Thymus (tissue), 11 donors: ENCODE data around the gene LAMA3. TPM values are rescaled to one million over a fixed set of nuclear protein-coding genes. Genes with fewer than 3 reads are reported as not detected.

ENCODE experiments used
- DNase-seq, 9 donors: peaks; one replicate each; pipeline ENCODE4 v3.0.0-alpha.2; 2013; ENCODE audit warnings: low spot score in 9 of 9, low read depth in 6 of 9, missing footprints in 1 of 9
- H3K27ac ChIP-seq, 2 donors: one replicate each; pipeline ENCODE4 v1.5.1; 2013; ENCODE audit warnings: control low read depth in 1 of 2, low read depth in 1 of 2, low read length in 1 of 2, mild to moderate bottlenecking in 1 of 2, moderate library complexity in 1 of 2
- H3K27me3 ChIP-seq, 2 donors: one replicate each; pipeline ENCODE4 v1.5.1; 2013; ENCODE audit warnings: low read length in 1 of 2; ENCODE audit not compliant: control insufficient read depth in 2 of 2, insufficient read depth in 1 of 2
- H3K36me3 ChIP-seq, 2 donors: one replicate each; pipeline ENCODE4 v1.5.1; 2013; ENCODE audit warnings: low read length in 1 of 2, mild to moderate bottlenecking in 1 of 2, moderate library complexity in 1 of 2; ENCODE audit not compliant: control insufficient read depth in 2 of 2, insufficient read depth in 2 of 2
- H3K4me1 ChIP-seq, 2 donors: one replicate each; pipeline ENCODE4 v1.5.1; 2013; ENCODE audit warnings: low read length in 2 of 2; ENCODE audit not compliant: control insufficient read depth in 2 of 2, insufficient read depth in 2 of 2
- H3K4me3 ChIP-seq, 2 donors: one replicate each; pipeline ENCODE4 v1.5.1; 2013; ENCODE audit warnings: low read length in 2 of 2, control low read depth in 1 of 2, mild to moderate bottlenecking in 1 of 2
- H3K9me3 ChIP-seq, 2 donors: one replicate each; pipeline ENCODE4 v1.5.1; 2013; ENCODE audit warnings: low read length in 1 of 2, mild to moderate bottlenecking in 1 of 2; ENCODE audit not compliant: control insufficient read depth in 2 of 2, insufficient read depth in 1 of 2
- WGBS: extraction: QIAGEN DNeasy Blood & Tissue Kit; methylation state at CpG from one replicate; pipeline ENCODE4 v1.1.7; 2013; 5-methylcytosine and 5-hydroxymethylcytosine counted together
- polyA plus RNA-seq: library from polyadenylated mRNA; stranded (reverse); fragments of 200-250 nt; gene quantifications from one replicate; pipeline ENCODE4 v1.2.3, GENCODE V29; 2013
- total RNA-seq: library from RNA; stranded (reverse); fragments of 120-200 nt; gene quantifications from one replicate; pipeline ENCODE4 v1.2.4, GENCODE V29; 2013
- donor health status: healthy.

Gene LAMA3
- total and polyA plus RNA-seq, 2 donors = 8.9 to 50.1 TPM

GRCh38 chr18:23963443-23964165, 274.4 kb downstream of the LAMA3 start:
- Histone ChIP-seq H3K4me1 (peaks cover 3 to 19% of the 10 kb centered on the region in 2 donors), H3K27me3 (no peaks in the 10 kb centered on the region), H3K27ac (no peak overlapping the region), H3K4me3 (no peak overlapping the region), H3K9me3 (no peaks in the 10 kb centered on the region), H3K36me3 (no peaks in the 10 kb centered on the region)
- no peak for DNase-seq
- WGBS = 94% methylated on average over 3 of the region's 3 CpGs

GRCh38 chr18:23964282-23965238, 275.3 kb downstream of the LAMA3 start:
- Histone ChIP-seq H3K4me3 (no peak overlapping the region), H3K27me3 (no peaks in the 10 kb centered on the region), H3K36me3 (no peaks in the 10 kb centered on the region), H3K27ac (no peak overlapping the region), H3K9me3 (no peaks in the 10 kb centered on the region), H3K4me1 (peaks cover 3 to 20% of the 10 kb centered on the region in 2 donors)
- no peak for DNase-seq
- WGBS = 94% methylated on average over 11 of the region's 11 CpGs

- peaks cover 0 to 4% of the 10 kb centered on the region in 2 donors for H3K9me3 ChIP-seq
- no peak overlapping the region for H3K4me3 ChIP-seq
- no peak overlapping the region for H3K27ac ChIP-seq
- H3K36me3 ChIP-seq = no peaks in the 10 kb centered on the region
- H3K4me1 ChIP-seq = peaks cover 10 to 35% of the 10 kb centered on the region in 2 donors
- WGBS = 93% methylated on average over 8 of the region's 8 CpGs
- no peak for DNase-seq
- no peaks in the 10 kb centered on the region for H3K27me3 ChIP-seq
These were observed 277.7 kb downstream of the LAMA3 start for GRCh38 chr18:23966909-23967308.

GRCh38 chr18:23967321-23968089, 278.3 kb downstream of the LAMA3 start:
- 47% methylated on average over 9 of the region's 9 CpGs for WGBS
- DNase-seq = peak in 1 of 9 donors; percentile 30
- H3K4me1 ChIP-seq = peaks cover 10 to 35% of the 10 kb centered on the region in 2 donors
- no peaks in the 10 kb centered on the region for H3K36me3 ChIP-seq
- no peaks in the 10 kb centered on the region for H3K27me3 ChIP-seq
- peaks cover 0 to 4% of the 10 kb centered on the region in 2 donors for H3K9me3 ChIP-seq
- H3K4me3 ChIP-seq = no peak overlapping the region
- no peak overlapping the region for H3K27ac ChIP-seq

- no peak overlapping the region for H3K27ac ChIP-seq
- no peaks in the 10 kb centered on the region for H3K36me3 ChIP-seq
- no peak for DNase-seq
- H3K4me1 ChIP-seq = peaks cover 10 to 35% of the 10 kb centered on the region in 2 donors
- WGBS = 98% methylated on average over 4 of the region's 4 CpGs
- peaks cover 0 to 4% of the 10 kb centered on the region in 2 donors for H3K9me3 ChIP-seq
- no peaks in the 10 kb centered on the region for H3K27me3 ChIP-seq
- no peak overlapping the region for H3K4me3 ChIP-seq
These were observed 279.7 kb downstream of the LAMA3 start for GRCh38 chr18:23968638-23969604.

GRCh38 chr18:23969664-23970063, 280.4 kb downstream of the LAMA3 start:
- 99% methylated on average over 6 of the region's 6 CpGs for WGBS
- Histone ChIP-seq H3K4me1 (peaks cover 10 to 35% of the 10 kb centered on the region in 2 donors), H3K9me3 (peaks cover 0 to 4% of the 10 kb centered on the region in 2 donors), H3K27ac (no peak overlapping the region), H3K4me3 (no peak overlapping the region), H3K36me3 (no peaks in the 10 kb centered on the region), H3K27me3 (no peaks in the 10 kb centered on the region)
- DNase-seq = no peak

GRCh38 chr18:23970161-23971096, 281.2 kb downstream of the LAMA3 start:
- Histone ChIP-seq H3K4me3 (no peak overlapping the region), H3K27ac (peak overlapping the region; percentile 46 to 60), H3K9me3 (peaks cover 0 to 4% of the 10 kb centered on the region in 2 donors), H3K27me3 (no peaks in the 10 kb centered on the region), H3K4me1 (peaks cover 10 to 35% of the 10 kb centered on the region in 2 donors), H3K36me3 (no peaks in the 10 kb centered on the region)
- 42% methylated on average over 7 of the region's 7 CpGs for WGBS
- peak in 5 of 9 donors; percentile 22 to 67 (median 33) for DNase-seq
